MM.1S (cell line): Measurements from ENCODE around the gene TIAM1.

Source experiments
- DNase-seq: peaks from one replicate; pipeline ENCODE4 v3.0.0-alpha.2; 2015
- H2AFZ ChIP-seq: fragments of 300-600 bp; sonication (generic); 2 replicates; pipeline ENCODE4 v1.6.0; 2016; ENCODE audit warnings: antibody characterized with exemption, low read length
- H3F3A ChIP-seq: fragments of 300-600 bp; sonication (generic); 2 replicates; pipeline ENCODE4 v1.6.1; 2016; ENCODE audit warnings: mild to moderate bottlenecking, antibody characterized with exemption, low read length, moderate library complexity, mixed read lengths; ENCODE audit not compliant: insufficient read depth
- H3K27ac ChIP-seq: fragments of 300-600 bp; sonication (generic); 2 replicates; pipeline ENCODE4 v1.5.1; 2016; ENCODE audit warnings: mild to moderate bottlenecking, low read length
- H3K27me3 ChIP-seq: fragments of 300-600 bp; sonication (generic); replicated peaks from 2 replicates; pipeline ENCODE4 v1.6.0; 2016; ENCODE audit warnings: low read length; ENCODE audit not compliant: insufficient read depth
- H3K36me3 ChIP-seq: fragments of 300-600 bp; sonication (generic); replicated peaks from 2 replicates; pipeline ENCODE4 v1.6.1; 2016; ENCODE audit warnings: mild to moderate bottlenecking, low read length, mixed read lengths; ENCODE audit not compliant: insufficient read depth
- H3K4me1 ChIP-seq: fragments of 300-600 bp; sonication (generic); 2 replicates; pipeline ENCODE4 v1.6.1; 2016; ENCODE audit warnings: low read length, mixed read lengths
- H3K4me2 ChIP-seq: fragments of 300-600 bp; sonication (generic); 2 replicates; pipeline ENCODE4 v1.6.0; 2016; ENCODE audit warnings: low read depth, low read length
- H3K4me3 ChIP-seq: fragments of 300-600 bp; sonication (generic); 2 replicates; pipeline ENCODE4 v1.5.1; 2016; ENCODE audit warnings: low read length, mixed read lengths
- H3K79me2 ChIP-seq: fragments of 300-600 bp; sonication (generic); 2 replicates; pipeline ENCODE4 v1.6.1; 2016; ENCODE audit warnings: mixed run types, low read length, mixed read lengths
- H3K9ac ChIP-seq: fragments of 300-600 bp; sonication (generic); 2 replicates; pipeline ENCODE4 v1.6.1; 2016; ENCODE audit warnings: low read length, mixed read lengths
- H3K9me2 ChIP-seq: fragments of 300-600 bp; sonication (generic); replicated peaks from 2 replicates; pipeline ENCODE4 v1.6.1; 2016; ENCODE audit warnings: mild to moderate bottlenecking, low read length, mixed read lengths; ENCODE audit not compliant: insufficient read depth
- H3K9me3 ChIP-seq: fragments of 300-600 bp; sonication (generic); replicated peaks from 2 replicates; pipeline ENCODE4 v1.6.1; 2016; ENCODE audit warnings: mild to moderate bottlenecking, low read length, mixed read lengths; ENCODE audit not compliant: insufficient read depth
- H4K20me1 ChIP-seq: fragments of 300-600 bp; sonication (generic); 2 replicates; pipeline ENCODE4 v1.6.1; 2016; ENCODE audit warnings: mild to moderate bottlenecking, low read length, moderate library complexity, mixed read lengths; ENCODE audit not compliant: insufficient read depth
- EZH2 ChIP-seq: fragments of 300-600 bp; sonication (generic); optimal IDR thresholded peaks from 2 replicates; pipeline ENCODE3; 2017; ENCODE audit warnings: low read depth, mild to moderate bottlenecking, antibody characterized with exemption, low read length, mixed read lengths
- EZH2phosphoT487 ChIP-seq: fragments of 300-600 bp; sonication (generic); IDR thresholded peaks from 2 replicates; pipeline ENCODE4 v1.6.1; 2018; ENCODE audit warnings: antibody characterized with exemption, low read length
- TF ChIP-seq, protein P1 (sequence below): fragments of 300-600 bp; sonication (generic); IDR thresholded peaks from 2 replicates; pipeline ENCODE4 v1.5.1; 2016; ENCODE audit warnings: antibody characterized with exemption, low read length, mixed read lengths

TIAM1 gene

DNA sequence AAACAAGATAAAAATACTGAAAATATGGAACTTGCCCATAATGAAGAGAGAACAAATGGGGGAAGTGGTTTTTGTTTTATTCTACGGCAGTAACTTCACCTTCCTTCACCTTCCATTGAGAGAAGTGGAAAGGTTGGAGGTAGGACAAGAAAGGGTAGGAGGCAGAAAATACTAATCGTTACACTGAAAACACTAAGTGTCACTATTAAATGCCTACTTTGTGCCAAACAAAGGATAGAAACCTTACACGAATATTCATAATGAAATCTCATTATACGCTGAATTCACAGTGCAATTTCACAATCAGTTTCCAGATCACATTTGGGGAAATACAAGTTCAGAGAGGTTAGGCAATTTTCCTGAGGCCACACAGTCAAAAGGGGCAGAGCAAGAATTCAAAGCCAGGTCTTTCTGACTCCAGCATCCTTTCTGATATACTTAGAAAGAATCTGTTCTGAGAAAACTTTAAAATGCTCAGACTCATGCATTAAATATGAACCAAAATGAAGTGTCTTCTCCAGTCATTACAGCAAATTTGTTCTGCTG lies 3.0 kb downstream of the TIAM1 start:
- Histone ChIP-seq H3K9me2 (no peaks in the 10 kb centered on the region), H2AFZ (no peak overlapping the region), H3K4me2 (no peak overlapping the region), H3K36me3 (no peaks in the 10 kb centered on the region), H3K4me3 (no peak overlapping the region), H3K9ac (no peak overlapping the region), H3K4me1 (no peaks in the 10 kb centered on the region), H3K79me2 (peaks cover 30% of the 10 kb centered on the region; the same call in 1 of the 2 replicates), H3F3A (no peaks in the 10 kb centered on the region), H3K9me3 (no peaks in the 10 kb centered on the region), H3K27ac (no peak overlapping the region), H4K20me1 (no peaks in the 10 kb centered on the region), H3K27me3 (no peaks in the 10 kb centered on the region)
- no peak for DNase-seq
- TF ChIP-seq EZH2phosphoT487 (no peak), EZH2 (no peak)
- TF ChIP-seq, protein P1, sequence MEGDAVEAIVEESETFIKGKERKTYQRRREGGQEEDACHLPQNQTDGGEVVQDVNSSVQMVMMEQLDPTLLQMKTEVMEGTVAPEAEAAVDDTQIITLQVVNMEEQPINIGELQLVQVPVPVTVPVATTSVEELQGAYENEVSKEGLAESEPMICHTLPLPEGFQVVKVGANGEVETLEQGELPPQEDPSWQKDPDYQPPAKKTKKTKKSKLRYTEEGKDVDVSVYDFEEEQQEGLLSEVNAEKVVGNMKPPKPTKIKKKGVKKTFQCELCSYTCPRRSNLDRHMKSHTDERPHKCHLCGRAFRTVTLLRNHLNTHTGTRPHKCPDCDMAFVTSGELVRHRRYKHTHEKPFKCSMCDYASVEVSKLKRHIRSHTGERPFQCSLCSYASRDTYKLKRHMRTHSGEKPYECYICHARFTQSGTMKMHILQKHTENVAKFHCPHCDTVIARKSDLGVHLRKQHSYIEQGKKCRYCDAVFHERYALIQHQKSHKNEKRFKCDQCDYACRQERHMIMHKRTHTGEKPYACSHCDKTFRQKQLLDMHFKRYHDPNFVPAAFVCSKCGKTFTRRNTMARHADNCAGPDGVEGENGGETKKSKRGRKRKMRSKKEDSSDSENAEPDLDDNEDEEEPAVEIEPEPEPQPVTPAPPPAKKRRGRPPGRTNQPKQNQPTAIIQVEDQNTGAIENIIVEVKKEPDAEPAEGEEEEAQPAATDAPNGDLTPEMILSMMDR: no peak

DNA sequence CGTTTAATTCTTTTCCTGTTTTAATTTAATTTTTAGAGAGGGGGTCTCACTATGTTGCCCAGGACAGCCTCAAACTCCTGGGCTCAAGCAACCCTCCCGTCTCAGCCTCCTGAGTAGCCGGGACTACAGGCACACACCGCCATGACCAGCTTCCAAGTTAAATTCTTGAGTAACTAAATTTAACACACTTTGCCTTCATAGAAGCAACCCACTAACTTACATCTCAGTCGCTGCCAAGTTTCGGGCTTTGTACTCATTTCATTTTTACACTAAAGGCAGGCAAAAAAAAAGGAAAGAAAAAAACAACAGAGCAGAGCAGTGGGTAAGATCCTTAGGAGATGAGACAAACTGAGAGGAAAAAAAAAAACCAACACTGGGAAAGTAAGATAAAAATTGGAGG lies 3.5 kb downstream of the TIAM1 start:
- Histone ChIP-seq H3K36me3 (no peaks in the 10 kb centered on the region), H3K9me2 (no peaks in the 10 kb centered on the region), H3K4me1 (no peaks in the 10 kb centered on the region), H4K20me1 (no peaks in the 10 kb centered on the region), H3K4me3 (no peak overlapping the region), H3K4me2 (no peak overlapping the region), H3K9ac (no peak overlapping the region), H3K79me2 (peaks cover 30% of the 10 kb centered on the region; the same call in 1 of the 2 replicates), H3K27me3 (no peaks in the 10 kb centered on the region), H3K27ac (no peak overlapping the region), H3F3A (no peaks in the 10 kb centered on the region), H2AFZ (no peak overlapping the region), H3K9me3 (no peaks in the 10 kb centered on the region)
- TF ChIP-seq, protein P1: no peak
- no peak for TF ChIP-seq EZH2phosphoT487
- no peak for DNase-seq

DNA sequence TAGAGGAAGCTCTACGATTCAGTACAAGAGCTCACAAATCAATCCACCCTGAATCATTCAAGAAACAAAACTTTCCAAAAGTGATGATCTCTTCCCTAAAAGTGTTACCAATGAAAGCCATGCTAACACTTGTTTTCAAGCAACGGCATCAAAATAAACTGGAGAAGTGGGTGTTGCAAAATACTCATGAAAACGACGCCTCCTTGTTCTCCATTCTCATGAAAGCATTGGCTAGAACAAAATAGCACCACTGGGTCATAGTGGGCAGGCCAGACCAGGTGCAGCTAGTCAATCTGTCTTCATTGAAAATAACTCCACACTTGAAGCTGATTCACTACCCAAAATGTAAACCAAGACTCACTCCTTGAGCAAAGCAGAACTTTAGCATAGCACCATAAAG lies 4.3 kb downstream of the TIAM1 start:
- TF ChIP-seq EZH2phosphoT487 (no peak), EZH2 (no peak)
- TF ChIP-seq, protein P1: no peak
- Histone ChIP-seq H3K9me2 (no peaks in the 10 kb centered on the region), H3K4me3 (no peak overlapping the region), H3K9ac (no peak overlapping the region), H3K4me2 (no peak overlapping the region), H3K27me3 (no peaks in the 10 kb centered on the region), H4K20me1 (no peaks in the 10 kb centered on the region), H3K9me3 (no peaks in the 10 kb centered on the region), H3K79me2 (peaks cover 30% of the 10 kb centered on the region; the same call in 1 of the 2 replicates), H2AFZ (no peak overlapping the region), H3K27ac (no peak overlapping the region), H3K36me3 (no peaks in the 10 kb centered on the region), H3F3A (no peaks in the 10 kb centered on the region), H3K4me1 (no peaks in the 10 kb centered on the region)
- DNase-seq: no peak
